SU-DHL-6 (cell line): ENCODE measurements around the gene CAPN12.
"Not testable (repeated sequence)": the region's sequence is repeated elsewhere in the genome, so short reads cannot be mapped to it uniquely, and the experiment has no call there.

Source experiments
- H2AFZ ChIP-seq: fragments of 200-600 bp; sonication (generic); 2 replicates; pipeline ENCODE4 v1.6.1; 2014; ENCODE audit warnings: low read depth, mild to moderate bottlenecking, moderate library complexity, mixed read lengths, antibody characterized with exemption, low read length; ENCODE audit not compliant: severe bottlenecking
- H3F3A ChIP-seq: fragments of 200-600 bp; shearing (Covaris generic); 2 replicates; pipeline ENCODE4 v1.6.0; 2016; ENCODE audit warnings: antibody characterized with exemption, mild to moderate bottlenecking; ENCODE audit not compliant: insufficient read depth
- H3K27ac ChIP-seq: fragments of 200-600 bp; sonication (generic); 2 replicates; pipeline ENCODE4 v1.5.1; 2016; ENCODE audit warnings: low read depth, mild to moderate bottlenecking, low read length, moderate library complexity, mixed read lengths
- H3K27me3 ChIP-seq: fragments of 200-600 bp; sonication (generic), shearing (Covaris generic); 2 replicates; pipeline ENCODE4 v1.6.0; 2014; ENCODE audit warnings: mild to moderate bottlenecking, low read length
- H3K36me3 ChIP-seq: fragments of 200-600 bp; sonication (generic); 2 replicates; pipeline ENCODE4 v1.6.1; 2014; ENCODE audit warnings: mild to moderate bottlenecking, low read length, mixed read lengths
- H3K4me2 ChIP-seq: fragments of 300-600, 200-600 bp; shearing (Covaris generic), sonication (generic); 2 replicates; pipeline ENCODE4 v1.6.0; 2014; ENCODE audit warnings: low read length, low read depth, mild to moderate bottlenecking; ENCODE audit not compliant: poor library complexity, severe bottlenecking
- H3K4me3 ChIP-seq: fragments of 200-600 bp; sonication (generic); 2 replicates; pipeline ENCODE4 v1.5.1; 2014; ENCODE audit warnings: antibody characterized with exemption, low read length, mild to moderate bottlenecking, mixed read lengths; ENCODE audit not compliant: insufficient read depth, poor library complexity, severe bottlenecking
- H3K79me2 ChIP-seq: fragments of 200-600 bp; sonication (generic); 2 replicates; pipeline ENCODE4 v1.6.1; 2014; ENCODE audit warnings: mild to moderate bottlenecking, low read length, moderate library complexity; ENCODE audit not compliant: insufficient read depth
- H3K9ac ChIP-seq: fragments of 200-600 bp; sonication (generic); 2 replicates; pipeline ENCODE4 v1.7.0; 2014; ENCODE audit warnings: mild to moderate bottlenecking, low read length
- H3K9me2 ChIP-seq: fragments of 200-600 bp; sonication (generic); replicated peaks from 2 replicates; pipeline ENCODE4 v1.6.1; 2014; ENCODE audit warnings: low read length; ENCODE audit not compliant: insufficient read depth
- H3K9me3 ChIP-seq: fragments of 200-600 bp; sonication (generic); 2 replicates; pipeline ENCODE4 v1.6.1; 2014; ENCODE audit warnings: low read length, mixed read lengths; ENCODE audit not compliant: insufficient read depth
- H4K20me1 ChIP-seq: fragments of 200-600 bp; sonication (generic); 2 replicates; pipeline ENCODE4 v1.6.1; 2014; ENCODE audit warnings: low read depth, mild to moderate bottlenecking, antibody characterized with exemption, low read length, moderate library complexity, mixed read lengths
- CTCF ChIP-seq: fragments of 200-600 bp; sonication (generic); IDR thresholded peaks from one replicate; pipeline ENCODE4 v1.5.1; 2017; ENCODE audit warnings: antibody characterized with exemption, mild to moderate bottlenecking, low read length, moderate library complexity; ENCODE audit not compliant: insufficient read depth, poor library complexity, severe bottlenecking
- EZH2phosphoT487 ChIP-seq: fragments of 200-600 bp; sonication (generic), shearing (Covaris generic); conservative IDR thresholded peaks from 2 replicates; pipeline ENCODE4 v1.6.1; 2018; ENCODE audit warnings: mild to moderate bottlenecking, antibody characterized with exemption, low read length, moderate library complexity, mixed read lengths

CAPN12 gene

GRCh38 chr19:38763795-38764220 lies 19.5 kb upstream of the CAPN12 start:
- no peaks in the 10 kb centered on the region for H4K20me1 ChIP-seq
- H3K36me3 ChIP-seq = no peaks in the 10 kb centered on the region
- H2AFZ ChIP-seq = no peak overlapping the region
- H3F3A ChIP-seq = no peaks in the 10 kb centered on the region
- no peaks in the 10 kb centered on the region for H3K79me2 ChIP-seq
- no peaks in the 10 kb centered on the region for H3K27me3 ChIP-seq
- H3K4me2 ChIP-seq = no peak overlapping the region
- H3K9me3 ChIP-seq = no peaks in the 10 kb centered on the region
- no peak overlapping the region for H3K27ac ChIP-seq
- TF ChIP-seq EZH2phosphoT487 (no peak), CTCF (no peak)
- H3K9ac ChIP-seq = no peak overlapping the region
- H3K4me3 ChIP-seq = no peak overlapping the region
- no peaks in the 10 kb centered on the region for H3K9me2 ChIP-seq

GRCh38 chr19:38761884-38762389 lies 17.7 kb upstream of the CAPN12 start:
- not testable (repeated sequence) for H3F3A ChIP-seq, H3K79me2 ChIP-seq, H3K9me3 ChIP-seq, H4K20me1 ChIP-seq, H2AFZ ChIP-seq, H3K36me3 ChIP-seq, H3K27me3 ChIP-seq, H3K9me2 ChIP-seq, H3K27ac ChIP-seq, H3K4me2 ChIP-seq, H3K9ac ChIP-seq, H3K4me3 ChIP-seq

- H3K36me3 ChIP-seq, H3F3A ChIP-seq, H3K27me3 ChIP-seq, H2AFZ ChIP-seq, H3K27ac ChIP-seq, H3K4me3 ChIP-seq, H4K20me1 ChIP-seq, H3K9me3 ChIP-seq, H3K9me2 ChIP-seq, H3K4me2 ChIP-seq, H3K79me2 ChIP-seq, H3K9ac ChIP-seq: not testable (repeated sequence)
These were observed 16.7 kb upstream of the CAPN12 start for GRCh38 chr19:38760805-38761517.

DNA sequence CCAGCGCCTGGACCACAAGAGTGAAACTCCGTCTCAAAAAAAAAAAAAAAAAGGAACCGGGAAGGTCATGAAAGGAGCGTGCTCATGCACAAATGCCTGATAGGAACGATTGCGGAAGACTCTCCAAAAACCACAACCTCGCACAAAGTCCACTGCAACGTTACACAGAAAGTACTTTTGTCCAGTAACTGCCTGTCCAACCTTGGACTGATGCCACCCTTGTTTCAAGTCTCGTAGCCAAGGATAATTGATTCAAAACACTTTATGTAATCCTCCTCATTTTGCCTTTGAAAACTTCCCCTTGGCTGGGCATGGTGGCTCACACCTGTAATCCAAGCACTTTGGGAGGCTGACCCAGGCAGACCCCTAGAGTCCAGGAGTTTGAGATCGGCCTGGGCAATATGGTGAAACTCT lies 15.3 kb upstream of the CAPN12 start:
- Histone ChIP-seq H3K9me2 (no peaks in the 10 kb centered on the region), H3K79me2 (no peaks in the 10 kb centered on the region), H3K4me3 (no peak overlapping the region), H3K27ac (no peak overlapping the region), H2AFZ (no peak overlapping the region), H3F3A (no peaks in the 10 kb centered on the region), H4K20me1 (no peaks in the 10 kb centered on the region), H3K27me3 (no peaks in the 10 kb centered on the region), H3K9me3 (no peaks in the 10 kb centered on the region), H3K9ac (no peak overlapping the region), H3K4me2 (no peak overlapping the region), H3K36me3 (no peaks in the 10 kb centered on the region)
- TF ChIP-seq EZH2phosphoT487 = no peak
- no peak for TF ChIP-seq CTCF

DNA sequence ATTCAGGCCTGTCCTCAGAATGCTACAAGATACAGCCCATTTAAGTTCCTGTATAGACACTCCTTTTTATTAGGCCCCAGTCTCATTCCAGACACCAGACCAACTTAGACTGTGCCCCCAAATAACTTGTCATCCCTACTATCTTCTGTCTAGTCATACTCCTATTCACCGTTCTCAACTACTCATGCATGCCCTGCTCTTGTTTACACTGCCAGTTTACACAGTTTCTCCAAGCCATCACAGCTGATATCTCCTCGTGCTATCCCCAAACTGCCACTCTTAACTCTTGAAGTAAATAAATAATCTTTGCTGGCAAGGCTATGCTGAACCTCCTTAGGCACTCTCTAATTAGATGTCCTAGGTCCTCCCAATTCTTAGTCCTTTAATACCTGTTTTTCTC lies 9.9 kb upstream of the CAPN12 start:
- not testable (repeated sequence) for H3K4me2 ChIP-seq, H3F3A ChIP-seq, H3K36me3 ChIP-seq, H3K27me3 ChIP-seq, H3K79me2 ChIP-seq, H2AFZ ChIP-seq, H3K4me3 ChIP-seq, H3K9ac ChIP-seq, H4K20me1 ChIP-seq, H3K27ac ChIP-seq, H3K9me2 ChIP-seq, H3K9me3 ChIP-seq

GRCh38 chr19:38753783-38754182 lies 9.5 kb upstream of the CAPN12 start:
- not testable (repeated sequence) for H3K4me2 ChIP-seq, H3F3A ChIP-seq, H3K27ac ChIP-seq, H3K79me2 ChIP-seq, H2AFZ ChIP-seq, H3K9me3 ChIP-seq, H3K27me3 ChIP-seq, H4K20me1 ChIP-seq, H3K4me3 ChIP-seq, H3K9ac ChIP-seq, H3K36me3 ChIP-seq, H3K9me2 ChIP-seq
